ENCODE results near the gene OPCML. TPM values are rescaled to one million over a fixed set of nuclear protein-coding genes. Genes with fewer than 3 reads are reported as not detected.

The OPCML gene
- total RNA-seq, 1 donor = under 0.01 TPM

GRCh38 chr11:132862137-132862536 is 670.2 kb downstream of the OPCML start:
- Histone ChIP-seq H3K4me1 (ENCODE audit: insufficient read depth, low read length) (no peaks in the 10 kb centered on the region), H3K4me3 (ENCODE audit: low read length) (no peak overlapping the region), H3K9me3 (ENCODE audit: low read depth, low read length) (no peaks in the 10 kb centered on the region), H3K27me3 (ENCODE audit: insufficient read depth, low read length) (no peaks in the 10 kb centered on the region)

GRCh38 chr11:132859306-132859705 is 673.0 kb downstream of the OPCML start:
- no peaks in the 10 kb centered on the region for H3K27me3 ChIP-seq (ENCODE audit: insufficient read depth, low read length)
- H3K4me1 ChIP-seq (ENCODE audit: insufficient read depth, low read length) = no peaks in the 10 kb centered on the region
- H3K4me3 ChIP-seq (ENCODE audit: low read length) = no peak overlapping the region
- H3K9me3 ChIP-seq (ENCODE audit: low read depth, low read length) = no peaks in the 10 kb centered on the region

GRCh38 chr11:132858223-132858622 is 674.1 kb downstream of the OPCML start:
- H3K4me1 ChIP-seq (ENCODE audit: insufficient read depth, low read length) = no peaks in the 10 kb centered on the region
- H3K9me3 ChIP-seq (ENCODE audit: low read depth, low read length) = no peaks in the 10 kb centered on the region
- no peak overlapping the region for H3K4me3 ChIP-seq (ENCODE audit: low read length)
- H3K27me3 ChIP-seq (ENCODE audit: insufficient read depth, low read length) = no peaks in the 10 kb centered on the region

- Histone ChIP-seq H3K9me3 (ENCODE audit: low read depth, low read length) (no peaks in the 10 kb centered on the region), H3K4me3 (ENCODE audit: low read length) (no peak overlapping the region), H3K27me3 (ENCODE audit: insufficient read depth, low read length) (no peaks in the 10 kb centered on the region), H3K4me1 (ENCODE audit: insufficient read depth, low read length) (no peaks in the 10 kb centered on the region)
These were observed 676.3 kb downstream of the OPCML start for GRCh38 chr11:132856032-132856431.

GRCh38 chr11:132855516-132855915 is 676.8 kb downstream of the OPCML start:
- Histone ChIP-seq H3K4me1 (ENCODE audit: insufficient read depth, low read length) (no peaks in the 10 kb centered on the region), H3K9me3 (ENCODE audit: low read depth, low read length) (no peaks in the 10 kb centered on the region), H3K27me3 (ENCODE audit: insufficient read depth, low read length) (no peaks in the 10 kb centered on the region), H3K4me3 (ENCODE audit: low read length) (no peak overlapping the region)

GRCh38 chr11:132853886-132854285 is 678.4 kb downstream of the OPCML start:
- Histone ChIP-seq H3K4me3 (ENCODE audit: low read length) (no peak overlapping the region), H3K9me3 (ENCODE audit: low read depth, low read length) (no peaks in the 10 kb centered on the region), H3K4me1 (ENCODE audit: insufficient read depth, low read length) (no peaks in the 10 kb centered on the region), H3K27me3 (ENCODE audit: insufficient read depth, low read length) (no peaks in the 10 kb centered on the region)

- Histone ChIP-seq H3K9me3 (ENCODE audit: low read depth, low read length) (no peaks in the 10 kb centered on the region), H3K4me1 (ENCODE audit: insufficient read depth, low read length) (no peaks in the 10 kb centered on the region), H3K27me3 (ENCODE audit: insufficient read depth, low read length) (no peaks in the 10 kb centered on the region), H3K4me3 (ENCODE audit: low read length) (no peak overlapping the region)
These were observed 679.9 kb downstream of the OPCML start for GRCh38 chr11:132852361-132852760.

GRCh38 chr11:132851247-132851646 is 681.1 kb downstream of the OPCML start:
- H3K4me3 ChIP-seq (ENCODE audit: low read length) = no peak overlapping the region
- H3K9me3 ChIP-seq (ENCODE audit: low read depth, low read length) = no peaks in the 10 kb centered on the region
- H3K4me1 ChIP-seq (ENCODE audit: insufficient read depth, low read length) = no peaks in the 10 kb centered on the region
- H3K27me3 ChIP-seq (ENCODE audit: insufficient read depth, low read length) = no peaks in the 10 kb centered on the region

GRCh38 chr11:132850266-132850665 is 682.0 kb downstream of the OPCML start:
- Histone ChIP-seq H3K27me3 (ENCODE audit: insufficient read depth, low read length) (no peaks in the 10 kb centered on the region), H3K4me3 (ENCODE audit: low read length) (no peak overlapping the region), H3K4me1 (ENCODE audit: insufficient read depth, low read length) (no peaks in the 10 kb centered on the region), H3K9me3 (ENCODE audit: low read depth, low read length) (no peaks in the 10 kb centered on the region)

- no peaks in the 10 kb centered on the region for H3K9me3 ChIP-seq (ENCODE audit: low read depth, low read length)
- no peak overlapping the region for H3K4me3 ChIP-seq (ENCODE audit: low read length)
- no peaks in the 10 kb centered on the region for H3K27me3 ChIP-seq (ENCODE audit: insufficient read depth, low read length)
- no peaks in the 10 kb centered on the region for H3K4me1 ChIP-seq (ENCODE audit: insufficient read depth, low read length)
These were observed 684.0 kb downstream of the OPCML start for GRCh38 chr11:132848336-132848735.

GRCh38 chr11:132846075-132846474 is 686.2 kb downstream of the OPCML start:
- no peaks in the 10 kb centered on the region for H3K4me1 ChIP-seq (ENCODE audit: insufficient read depth, low read length)
- no peaks in the 10 kb centered on the region for H3K27me3 ChIP-seq (ENCODE audit: insufficient read depth, low read length)
- no peak overlapping the region for H3K4me3 ChIP-seq (ENCODE audit: low read length)
- H3K9me3 ChIP-seq (ENCODE audit: low read depth, low read length) = no peaks in the 10 kb centered on the region

- Histone ChIP-seq H3K4me3 (ENCODE audit: low read length) (no peak overlapping the region), H3K4me1 (ENCODE audit: insufficient read depth, low read length) (no peaks in the 10 kb centered on the region), H3K9me3 (ENCODE audit: low read depth, low read length) (no peaks in the 10 kb centered on the region), H3K27me3 (ENCODE audit: insufficient read depth, low read length) (no peaks in the 10 kb centered on the region)
These were observed 687.2 kb downstream of the OPCML start for GRCh38 chr11:132844956-132845696.

- Histone ChIP-seq H3K4me3 (ENCODE audit: low read length) (no peak overlapping the region), H3K27me3 (ENCODE audit: insufficient read depth, low read length) (no peaks in the 10 kb centered on the region), H3K4me1 (ENCODE audit: insufficient read depth, low read length) (no peaks in the 10 kb centered on the region), H3K9me3 (ENCODE audit: low read depth, low read length) (no peaks in the 10 kb centered on the region)
These were observed 691.6 kb downstream of the OPCML start for GRCh38 chr11:132840660-132841059.

GRCh38 chr11:132840191-132840590 is 692.1 kb downstream of the OPCML start:
- no peak overlapping the region for H3K4me3 ChIP-seq (ENCODE audit: low read length)
- H3K4me1 ChIP-seq (ENCODE audit: insufficient read depth, low read length) = no peaks in the 10 kb centered on the region
- H3K9me3 ChIP-seq (ENCODE audit: low read depth, low read length) = no peaks in the 10 kb centered on the region
- no peaks in the 10 kb centered on the region for H3K27me3 ChIP-seq (ENCODE audit: insufficient read depth, low read length)

GRCh38 chr11:132839236-132839945 is 692.9 kb downstream of the OPCML start:
- H3K4me1 ChIP-seq (ENCODE audit: insufficient read depth, low read length) = no peaks in the 10 kb centered on the region
- H3K27me3 ChIP-seq (ENCODE audit: insufficient read depth, low read length) = no peaks in the 10 kb centered on the region
- H3K9me3 ChIP-seq (ENCODE audit: low read depth, low read length) = no peaks in the 10 kb centered on the region
- no peak overlapping the region for H3K4me3 ChIP-seq (ENCODE audit: low read length)

- H3K9me3 ChIP-seq (ENCODE audit: low read depth, low read length) = no peaks in the 10 kb centered on the region
- H3K4me1 ChIP-seq (ENCODE audit: insufficient read depth, low read length) = no peaks in the 10 kb centered on the region
- H3K4me3 ChIP-seq (ENCODE audit: low read length) = no peak overlapping the region
- H3K27me3 ChIP-seq (ENCODE audit: insufficient read depth, low read length) = no peaks in the 10 kb centered on the region
These were observed 693.7 kb downstream of the OPCML start for GRCh38 chr11:132838627-132839026.
